ENCODE data around the gene GPR161. TPM values are rescaled to one million over a fixed set of nuclear protein-coding genes. Genes with fewer than 3 reads are reported as not detected.

Gene GPR161
- total RNA-seq, 1 donor from 2014 or later = 21.9 TPM

GRCh38 chr1:168121401-168122011 lies 15.2 kb downstream of the GPR161 start:
- Histone ChIP-seq H3K79me2 (ENCODE audit: insufficient read depth, low read length) (peaks cover 12% of the 10 kb centered on the region), H3K9ac (ENCODE audit: low read length) (peak overlapping the region; percentile 71), H3K36me3 (ENCODE audit: insufficient read depth, low read length) (peaks cover 3% of the 10 kb centered on the region), H3K27me3 (ENCODE audit: insufficient read depth, low read length) (no peaks in the 10 kb centered on the region), H3K4me2 (ENCODE audit: low read length) (peak overlapping the region; percentile 70), H3K4me3 (ENCODE audit: insufficient read depth, low read depth, low read length) (peak overlapping the region; percentile 15), H4K20me1 (ENCODE audit: insufficient read depth, low read length) (no peaks in the 10 kb centered on the region), H3K27ac (ENCODE audit: low read depth, low read length) (peak overlapping the region; percentile 71), H3K9me3 (ENCODE audit: insufficient read depth, low read depth, low read length) (no peaks in the 10 kb centered on the region), H3K4me1 (ENCODE audit: insufficient read depth, low read length) (peaks cover 15% of the 10 kb centered on the region), H2AFZ (ENCODE audit: low read depth, low read length) (peak overlapping the region; percentile 1)
- H3K27ac Mint-ChIP-seq (ENCODE audit: unreplicated experiment) = no peak overlapping the region
- H3K36me3 Mint-ChIP-seq (ENCODE audit: low read depth, unreplicated experiment) = peaks cover 22% of the 10 kb centered on the region
- no peaks in the 10 kb centered on the region for H3K27me3 Mint-ChIP-seq (ENCODE audit: low read depth, unreplicated experiment)
- peaks cover 11% of the 10 kb centered on the region for H3K9me3 Mint-ChIP-seq (ENCODE audit: unreplicated experiment)
- no peak overlapping the region for H3K4me3 Mint-ChIP-seq (ENCODE audit: unreplicated experiment)
- no peak for TF ChIP-seq EZH2 (IDR thresholded peaks at IDR 0.05; ENCODE audit: insufficient read depth, low read length)
- TF ChIP-seq, protein P1, sequence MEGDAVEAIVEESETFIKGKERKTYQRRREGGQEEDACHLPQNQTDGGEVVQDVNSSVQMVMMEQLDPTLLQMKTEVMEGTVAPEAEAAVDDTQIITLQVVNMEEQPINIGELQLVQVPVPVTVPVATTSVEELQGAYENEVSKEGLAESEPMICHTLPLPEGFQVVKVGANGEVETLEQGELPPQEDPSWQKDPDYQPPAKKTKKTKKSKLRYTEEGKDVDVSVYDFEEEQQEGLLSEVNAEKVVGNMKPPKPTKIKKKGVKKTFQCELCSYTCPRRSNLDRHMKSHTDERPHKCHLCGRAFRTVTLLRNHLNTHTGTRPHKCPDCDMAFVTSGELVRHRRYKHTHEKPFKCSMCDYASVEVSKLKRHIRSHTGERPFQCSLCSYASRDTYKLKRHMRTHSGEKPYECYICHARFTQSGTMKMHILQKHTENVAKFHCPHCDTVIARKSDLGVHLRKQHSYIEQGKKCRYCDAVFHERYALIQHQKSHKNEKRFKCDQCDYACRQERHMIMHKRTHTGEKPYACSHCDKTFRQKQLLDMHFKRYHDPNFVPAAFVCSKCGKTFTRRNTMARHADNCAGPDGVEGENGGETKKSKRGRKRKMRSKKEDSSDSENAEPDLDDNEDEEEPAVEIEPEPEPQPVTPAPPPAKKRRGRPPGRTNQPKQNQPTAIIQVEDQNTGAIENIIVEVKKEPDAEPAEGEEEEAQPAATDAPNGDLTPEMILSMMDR (IDR thresholded peaks at IDR 0.05; ENCODE audit: insufficient read depth, low read depth, low read length) = no peak
- H3K4me1 Mint-ChIP-seq (ENCODE audit: low read depth, unreplicated experiment) = peaks cover 12% of the 10 kb centered on the region
- DNase-seq (ENCODE audit: low read depth) = peak; percentile 83
- peak; percentile 23 for FAIRE-seq

DNA sequence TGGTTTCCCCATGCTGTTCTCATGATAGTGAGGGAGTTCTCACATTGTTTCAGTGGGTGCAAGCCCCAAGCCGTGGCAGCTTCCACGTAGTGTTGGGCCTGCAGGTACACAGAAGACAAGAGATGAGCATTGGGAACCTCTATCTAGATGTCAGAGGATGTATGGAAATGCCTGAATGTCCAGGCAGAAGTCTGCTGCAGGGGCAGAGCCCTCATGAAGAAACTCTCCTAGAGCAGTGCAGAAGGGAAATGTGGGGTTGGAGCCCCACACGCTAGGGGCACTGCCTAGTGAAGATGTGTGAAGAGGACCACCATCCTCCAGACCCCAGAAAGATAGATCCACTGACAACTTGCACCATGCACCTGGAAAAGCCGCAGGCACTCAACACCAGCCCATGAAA lies 17.0 kb downstream of the GPR161 start:
- TF ChIP-seq, protein P1 (IDR thresholded peaks at IDR 0.05; ENCODE audit: insufficient read depth, low read depth, low read length) = no peak
- no peak for TF ChIP-seq EZH2 (IDR thresholded peaks at IDR 0.05; ENCODE audit: insufficient read depth, low read length)
- Mint-ChIP-seq H3K9me3 (ENCODE audit: unreplicated experiment) (peaks cover 11% of the 10 kb centered on the region), H3K27ac (ENCODE audit: unreplicated experiment) (no peak overlapping the region), H3K4me3 (ENCODE audit: unreplicated experiment) (no peak overlapping the region), H3K36me3 (ENCODE audit: low read depth, unreplicated experiment) (peaks cover 24% of the 10 kb centered on the region), H3K27me3 (ENCODE audit: low read depth, unreplicated experiment) (no peaks in the 10 kb centered on the region), H3K4me1 (ENCODE audit: low read depth, unreplicated experiment) (peaks cover 1% of the 10 kb centered on the region)
- Histone ChIP-seq H3K9ac (ENCODE audit: low read length) (no peak overlapping the region), H3K4me2 (ENCODE audit: low read length) (no peak overlapping the region), H3K79me2 (ENCODE audit: insufficient read depth, low read length) (peaks cover 11% of the 10 kb centered on the region), H3K4me3 (ENCODE audit: insufficient read depth, low read depth, low read length) (no peak overlapping the region), H2AFZ (ENCODE audit: low read depth, low read length) (no peak overlapping the region), H3K36me3 (ENCODE audit: insufficient read depth, low read length) (peaks cover 3% of the 10 kb centered on the region), H3K4me1 (ENCODE audit: insufficient read depth, low read length) (peaks cover 15% of the 10 kb centered on the region), H3K9me3 (ENCODE audit: insufficient read depth, low read depth, low read length) (no peaks in the 10 kb centered on the region), H4K20me1 (ENCODE audit: insufficient read depth, low read length) (peaks cover 2% of the 10 kb centered on the region), H3K27ac (ENCODE audit: low read depth, low read length) (no peak overlapping the region), H3K27me3 (ENCODE audit: insufficient read depth, low read length) (no peaks in the 10 kb centered on the region)
- no peak for FAIRE-seq
- no peak for DNase-seq (ENCODE audit: low read depth)

DNA sequence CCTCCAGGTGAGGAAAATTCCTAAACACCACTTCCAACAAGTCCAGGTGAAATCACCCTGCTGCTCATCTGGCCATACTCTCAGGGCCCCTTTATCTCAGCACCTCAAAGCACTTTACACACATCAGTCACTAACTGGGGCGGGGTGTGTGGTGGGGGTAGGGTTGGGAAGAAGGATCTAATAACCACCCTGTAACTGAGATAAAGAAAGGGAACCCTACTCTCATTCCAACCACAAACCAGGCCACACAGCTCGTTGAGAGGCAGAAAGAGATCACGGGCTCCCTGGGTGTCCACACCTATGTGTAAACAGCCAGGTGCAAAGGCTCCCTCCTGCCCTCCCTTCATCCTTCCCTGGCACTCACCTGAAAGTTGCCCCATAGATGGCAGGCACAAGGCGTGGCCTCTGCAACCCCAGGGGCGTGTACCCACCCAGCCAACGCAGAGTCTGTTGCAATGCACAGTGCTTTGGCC lies 20.4 kb downstream of the GPR161 start:
- Mint-ChIP-seq H3K4me1 (ENCODE audit: low read depth, unreplicated experiment) (peaks cover 13% of the 10 kb centered on the region), H3K9me3 (ENCODE audit: unreplicated experiment) (peaks cover 11% of the 10 kb centered on the region), H3K4me3 (ENCODE audit: unreplicated experiment) (no peak overlapping the region), H3K36me3 (ENCODE audit: low read depth, unreplicated experiment) (peaks cover 21% of the 10 kb centered on the region), H3K27ac (ENCODE audit: unreplicated experiment) (no peak overlapping the region), H3K27me3 (ENCODE audit: low read depth, unreplicated experiment) (no peaks in the 10 kb centered on the region)
- no peaks in the 10 kb centered on the region for H3K27me3 ChIP-seq (ENCODE audit: insufficient read depth, low read length)
- peaks cover 3% of the 10 kb centered on the region for H3K36me3 ChIP-seq (ENCODE audit: insufficient read depth, low read length)
- H3K9me3 ChIP-seq (ENCODE audit: insufficient read depth, low read depth, low read length) = no peaks in the 10 kb centered on the region
- no peak overlapping the region for H3K27ac ChIP-seq (ENCODE audit: low read depth, low read length)
- TF ChIP-seq EZH2 (IDR thresholded peaks at IDR 0.05; ENCODE audit: insufficient read depth, low read length) = no peak
- TF ChIP-seq, protein P1 (IDR thresholded peaks at IDR 0.05; ENCODE audit: insufficient read depth, low read depth, low read length) = no peak
- DNase-seq (ENCODE audit: low read depth) (no peak), FAIRE-seq (no peak)
- peaks cover 4% of the 10 kb centered on the region for H4K20me1 ChIP-seq (ENCODE audit: insufficient read depth, low read length)
- H3K4me2 ChIP-seq (ENCODE audit: low read length) = no peak overlapping the region
- H3K4me1 ChIP-seq (ENCODE audit: insufficient read depth, low read length) = peaks cover 11% of the 10 kb centered on the region
- no peak overlapping the region for H3K4me3 ChIP-seq (ENCODE audit: insufficient read depth, low read depth, low read length)
- no peaks in the 10 kb centered on the region for H3K79me2 ChIP-seq (ENCODE audit: insufficient read depth, low read length)
- no peak overlapping the region for H2AFZ ChIP-seq (ENCODE audit: low read depth, low read length)
- H3K9ac ChIP-seq (ENCODE audit: low read length) = no peak overlapping the region

Measured in astrocyte (in vitro differentiated cells and primary cell).